ENCODE measurements around the gene PSTPIP2.
A peak's percentile ranks its signal among the peaks of the same experiment; 100 is the strongest.
"Not testable (repeated sequence)": the region's sequence is repeated elsewhere in the genome, so short reads cannot be mapped to it uniquely, and the experiment has no call there.

PSTPIP2 gene

GRCh38 chr18:45981821-45982220, 90.2 kb downstream of the PSTPIP2 start:
- DNase-seq (ENCODE audit: low read depth), result no peak

- DNase-seq (ENCODE audit: low read depth), result no peak
Observed at GRCh38 chr18:45980229-45980628, 91.8 kb downstream of the PSTPIP2 start.

GRCh38 chr18:45978084-45978483, 94.0 kb downstream of the PSTPIP2 start:
- no peak for DNase-seq (ENCODE audit: low read depth)

- DNase-seq (ENCODE audit: low read depth), result no peak
Observed at GRCh38 chr18:45976974-45977373, 95.1 kb downstream of the PSTPIP2 start.

GRCh38 chr18:45976566-45976965, 95.5 kb downstream of the PSTPIP2 start:
- DNase-seq (ENCODE audit: low read depth), result no peak

- DNase-seq (ENCODE audit: low read depth), result peak; percentile 41
Observed at GRCh38 chr18:45974088-45974536, 97.9 kb downstream of the PSTPIP2 start.

GRCh38 chr18:45967007-45967706, 104.9 kb downstream of the PSTPIP2 start, which contains the start of gene EPG5:
TSS of gene EPG5 (minus strand) at chr18:45967329. CDS start at chr18:45967239, 90 bp downstream.
- peak; percentile 88 for DNase-seq (ENCODE audit: low read depth)

GRCh38 chr18:45964913-45965312, 107.1 kb downstream of the PSTPIP2 start:
- not testable (repeated sequence) for DNase-seq (ENCODE audit: low read depth)

GRCh38 chr18:45962866-45963265, 109.2 kb downstream of the PSTPIP2 start:
- DNase-seq (ENCODE audit: low read depth), result no peak

- DNase-seq (ENCODE audit: low read depth), result no peak
Observed at GRCh38 chr18:45962461-45962860, 109.6 kb downstream of the PSTPIP2 start.

GRCh38 chr18:45959484-45959883, 112.6 kb downstream of the PSTPIP2 start:
- not testable (repeated sequence) for DNase-seq (ENCODE audit: low read depth)

- DNase-seq (ENCODE audit: low read depth), result no peak
Observed at GRCh38 chr18:45958730-45959129, 113.3 kb downstream of the PSTPIP2 start.

GRCh38 chr18:45958027-45958426, 114.0 kb downstream of the PSTPIP2 start:
- no peak for DNase-seq (ENCODE audit: low read depth)

GRCh38 chr18:45957100-45957499, 115.0 kb downstream of the PSTPIP2 start:
- no peak for DNase-seq (ENCODE audit: low read depth)

- DNase-seq (ENCODE audit: low read depth), result no peak
Observed at GRCh38 chr18:45954070-45954934, 117.8 kb downstream of the PSTPIP2 start.

- no peak for DNase-seq (ENCODE audit: low read depth)
Observed at GRCh38 chr18:45951016-45951714, 120.9 kb downstream of the PSTPIP2 start.

- no peak for DNase-seq (ENCODE audit: low read depth)
Observed at GRCh38 chr18:45945669-45946068, 126.4 kb downstream of the PSTPIP2 start.

- DNase-seq (ENCODE audit: low read depth), result no peak
Observed at GRCh38 chr18:45940724-45941123, 131.3 kb downstream of the PSTPIP2 start.

- DNase-seq (ENCODE audit: low read depth), result no peak
Observed at GRCh38 chr18:45939236-45939635, 132.8 kb downstream of the PSTPIP2 start.

- no peak for DNase-seq (ENCODE audit: low read depth)
Observed at GRCh38 chr18:45938488-45938935, 133.5 kb downstream of the PSTPIP2 start.

GRCh38 chr18:45935591-45936335, 136.3 kb downstream of the PSTPIP2 start:
- no peak for DNase-seq (ENCODE audit: low read depth)

Data from activated gamma-delta T cell treated with anti-CD3 and anti-CD28 coated beads, Interleukin-2, amount 50 U/mL, for 16 hours (primary cell).